ENCODE measurements around the gene RGS19. TPM values are rescaled to one million over a fixed set of nuclear protein-coding genes. Genes with fewer than 3 reads are reported as not detected.

RGS19 gene
- total and polyA plus RNA-seq, 2 donors, result 27.2 to 42.8 TPM

GRCh38 chr20:64116541-64117431, 37.5 kb upstream of the RGS19 start:
- peaks cover 0 to 15% of the 10 kb centered on the region in 2 donors for H3K4me1 ChIP-seq (ENCODE audit: control insufficient read depth in 2 of 2, insufficient read depth in 2 of 2, low read length in 2 of 2)
- WGBS, result 95% methylated on average over 17 of the region's 17 CpGs
- H3K4me3 ChIP-seq (ENCODE audit: low read length in 2 of 2), result no peak overlapping the region

GRCh38 chr20:64116016-64116415, 36.7 kb upstream of the RGS19 start:
- peaks cover 0 to 4% of the 10 kb centered on the region in 2 donors for H3K27me3 ChIP-seq (ENCODE audit: control insufficient read depth in 2 of 2, insufficient read depth in 1 of 2, low read length in 1 of 2)
- H3K9me3 ChIP-seq (ENCODE audit: control insufficient read depth in 2 of 2, insufficient read depth in 1 of 2, low read length in 1 of 2), result no peaks in the 10 kb centered on the region
- WGBS, result 95% methylated on average over 21 of the region's 21 CpGs
- DNase-seq (ENCODE audit: low read depth in 6 of 9, low spot score in 9 of 9), result no peak
- H3K36me3 ChIP-seq (ENCODE audit: control insufficient read depth in 2 of 2, insufficient read depth in 2 of 2, low read length in 1 of 2), result no peaks in the 10 kb centered on the region
- no peak overlapping the region for H3K27ac ChIP-seq (ENCODE audit: low read depth in 1 of 2, low read length in 1 of 2)
- H3K4me1 ChIP-seq (ENCODE audit: control insufficient read depth in 2 of 2, insufficient read depth in 2 of 2, low read length in 2 of 2), result peaks cover 0 to 15% of the 10 kb centered on the region in 2 donors
- H3K4me3 ChIP-seq (ENCODE audit: low read length in 2 of 2), result no peak overlapping the region

More at GRCh38 chr20:64116541-64117431, 37.5 kb upstream of the RGS19 start:
- no peak overlapping the region for H3K27ac ChIP-seq (ENCODE audit: low read depth in 1 of 2, low read length in 1 of 2)
- H3K9me3 ChIP-seq (ENCODE audit: control insufficient read depth in 2 of 2, insufficient read depth in 1 of 2, low read length in 1 of 2), result no peaks in the 10 kb centered on the region
- DNase-seq (ENCODE audit: low read depth in 6 of 9, low spot score in 9 of 9), result no peak
- peaks cover 0 to 10% of the 10 kb centered on the region in 2 donors for H3K27me3 ChIP-seq (ENCODE audit: control insufficient read depth in 2 of 2, insufficient read depth in 1 of 2, low read length in 1 of 2)
- H3K36me3 ChIP-seq (ENCODE audit: control insufficient read depth in 2 of 2, insufficient read depth in 2 of 2, low read length in 1 of 2), result no peaks in the 10 kb centered on the region

GRCh38 chr20:64115171-64115911, 36.0 kb upstream of the RGS19 start:
- no peak overlapping the region for H3K27ac ChIP-seq (ENCODE audit: low read depth in 1 of 2, low read length in 1 of 2)
- no peak overlapping the region for H3K4me3 ChIP-seq (ENCODE audit: low read length in 2 of 2)
- H3K4me1 ChIP-seq (ENCODE audit: control insufficient read depth in 2 of 2, insufficient read depth in 2 of 2, low read length in 2 of 2), result peaks cover 0 to 9% of the 10 kb centered on the region in 2 donors
- no peaks in the 10 kb centered on the region for H3K36me3 ChIP-seq (ENCODE audit: control insufficient read depth in 2 of 2, insufficient read depth in 2 of 2, low read length in 1 of 2)
- H3K27me3 ChIP-seq (ENCODE audit: control insufficient read depth in 2 of 2, insufficient read depth in 1 of 2, low read length in 1 of 2), result no peaks in the 10 kb centered on the region
- no peaks in the 10 kb centered on the region for H3K9me3 ChIP-seq (ENCODE audit: control insufficient read depth in 2 of 2, insufficient read depth in 1 of 2, low read length in 1 of 2)
- 92% methylated on average over 14 of the region's 14 CpGs for WGBS
- DNase-seq (ENCODE audit: low read depth in 6 of 9, low spot score in 9 of 9), result no peak

GRCh38 chr20:64114356-64114971, 35.1 kb upstream of the RGS19 start:
- WGBS, result 95% methylated on average over 14 of the region's 14 CpGs

GRCh38 chr20:64113796-64114355, 34.6 kb upstream of the RGS19 start:
- no peak for DNase-seq (ENCODE audit: low read depth in 6 of 9, low spot score in 9 of 9)
- Histone ChIP-seq H3K4me3 (ENCODE audit: low read length in 2 of 2) (no peak overlapping the region), H3K9me3 (ENCODE audit: control insufficient read depth in 2 of 2, insufficient read depth in 1 of 2, low read length in 1 of 2) (no peaks in the 10 kb centered on the region), H3K27ac (ENCODE audit: low read depth in 1 of 2, low read length in 1 of 2) (no peak overlapping the region), H3K36me3 (ENCODE audit: control insufficient read depth in 2 of 2, insufficient read depth in 2 of 2, low read length in 1 of 2) (no peaks in the 10 kb centered on the region), H3K4me1 (ENCODE audit: control insufficient read depth in 2 of 2, insufficient read depth in 2 of 2, low read length in 2 of 2) (no peaks in the 10 kb centered on the region), H3K27me3 (ENCODE audit: control insufficient read depth in 2 of 2, insufficient read depth in 1 of 2, low read length in 1 of 2) (no peaks in the 10 kb centered on the region)
- WGBS, result 94% methylated on average over 13 of the region's 13 CpGs

More at GRCh38 chr20:64114356-64114971, 35.1 kb upstream of the RGS19 start:
- no peak overlapping the region for H3K27ac ChIP-seq (ENCODE audit: low read depth in 1 of 2, low read length in 1 of 2)
- H3K4me1 ChIP-seq (ENCODE audit: control insufficient read depth in 2 of 2, insufficient read depth in 2 of 2, low read length in 2 of 2), result peaks cover 0 to under 1% of the 10 kb centered on the region in 2 donors
- H3K36me3 ChIP-seq (ENCODE audit: control insufficient read depth in 2 of 2, insufficient read depth in 2 of 2, low read length in 1 of 2), result no peaks in the 10 kb centered on the region
- no peak overlapping the region for H3K4me3 ChIP-seq (ENCODE audit: low read length in 2 of 2)
- H3K27me3 ChIP-seq (ENCODE audit: control insufficient read depth in 2 of 2, insufficient read depth in 1 of 2, low read length in 1 of 2), result no peaks in the 10 kb centered on the region
- no peak for DNase-seq (ENCODE audit: low read depth in 6 of 9, low spot score in 9 of 9)
- H3K9me3 ChIP-seq (ENCODE audit: control insufficient read depth in 2 of 2, insufficient read depth in 1 of 2, low read length in 1 of 2), result no peaks in the 10 kb centered on the region

GRCh38 chr20:64113444-64113775, 34.1 kb upstream of the RGS19 start:
- Histone ChIP-seq H3K4me3 (ENCODE audit: low read length in 2 of 2) (no peak overlapping the region), H3K36me3 (ENCODE audit: control insufficient read depth in 2 of 2, insufficient read depth in 2 of 2, low read length in 1 of 2) (no peaks in the 10 kb centered on the region), H3K4me1 (ENCODE audit: control insufficient read depth in 2 of 2, insufficient read depth in 2 of 2, low read length in 2 of 2) (no peaks in the 10 kb centered on the region), H3K27ac (ENCODE audit: low read depth in 1 of 2, low read length in 1 of 2) (no peak overlapping the region), H3K9me3 (ENCODE audit: control insufficient read depth in 2 of 2, insufficient read depth in 1 of 2, low read length in 1 of 2) (no peaks in the 10 kb centered on the region), H3K27me3 (ENCODE audit: control insufficient read depth in 2 of 2, insufficient read depth in 1 of 2, low read length in 1 of 2) (no peaks in the 10 kb centered on the region)
- no peak for DNase-seq (ENCODE audit: low read depth in 6 of 9, low spot score in 9 of 9)
- 94% methylated on average over 6 of the region's 6 CpGs for WGBS

GRCh38 chr20:64112691-64113443, 33.5 kb upstream of the RGS19 start:
- H3K9me3 ChIP-seq (ENCODE audit: control insufficient read depth in 2 of 2, insufficient read depth in 1 of 2, low read length in 1 of 2), result no peaks in the 10 kb centered on the region
- H3K27ac ChIP-seq (ENCODE audit: low read depth in 1 of 2, low read length in 1 of 2), result no peak overlapping the region
- no peak overlapping the region for H3K4me3 ChIP-seq (ENCODE audit: low read length in 2 of 2)
- DNase-seq (ENCODE audit: low read depth in 6 of 9, low spot score in 9 of 9), result no peak
- H3K4me1 ChIP-seq (ENCODE audit: control insufficient read depth in 2 of 2, insufficient read depth in 2 of 2, low read length in 2 of 2), result peaks cover 0 to under 1% of the 10 kb centered on the region in 2 donors
- no peaks in the 10 kb centered on the region for H3K27me3 ChIP-seq (ENCODE audit: control insufficient read depth in 2 of 2, insufficient read depth in 1 of 2, low read length in 1 of 2)
- WGBS, result 96% methylated on average over 18 of the region's 18 CpGs
- no peaks in the 10 kb centered on the region for H3K36me3 ChIP-seq (ENCODE audit: control insufficient read depth in 2 of 2, insufficient read depth in 2 of 2, low read length in 1 of 2)

- H3K9me3 ChIP-seq (ENCODE audit: control insufficient read depth in 2 of 2, insufficient read depth in 1 of 2, low read length in 1 of 2), result no peaks in the 10 kb centered on the region
- H3K36me3 ChIP-seq (ENCODE audit: control insufficient read depth in 2 of 2, insufficient read depth in 2 of 2, low read length in 1 of 2), result no peaks in the 10 kb centered on the region
- DNase-seq (ENCODE audit: low read depth in 6 of 9, low spot score in 9 of 9), result no peak
- no peak overlapping the region for H3K4me3 ChIP-seq (ENCODE audit: low read length in 2 of 2)
- H3K4me1 ChIP-seq (ENCODE audit: control insufficient read depth in 2 of 2, insufficient read depth in 2 of 2, low read length in 2 of 2), result peaks cover 0 to 9% of the 10 kb centered on the region in 2 donors
- 66% methylated on average over 19 of the region's 19 CpGs for WGBS
- H3K27me3 ChIP-seq (ENCODE audit: control insufficient read depth in 2 of 2, insufficient read depth in 1 of 2, low read length in 1 of 2), result peaks cover 0 to 4% of the 10 kb centered on the region in 2 donors
- no peak overlapping the region for H3K27ac ChIP-seq (ENCODE audit: low read depth in 1 of 2, low read length in 1 of 2)
Measured at GRCh38 chr20:64111841-64112641, 32.7 kb upstream of the RGS19 start.

Measured in thymus (tissue), 11 donors.